Measurements from ENCODE around the gene RASSF1.
A peak's percentile ranks its signal among the peaks of the same experiment; 100 is the strongest.

GRCh38 chr3:50388016-50388719 is 47.5 kb upstream of the RASSF1 start:
- no peak for TF ChIP-seq EZH2phosphoT487 (IDR thresholded peaks at IDR 0.05; ENCODE audit: borderline replicate concordance)
- TF ChIP-seq CTCF (IDR thresholded peaks at IDR 0.05 in 2 of 3, conservative IDR thresholded peaks at IDR 0.05 in 1 of 3; ENCODE audit: borderline replicate concordance in 1 of 3, insufficient read depth in 1 of 3, low read depth in 2 of 3, low read length in 2 of 3): peak in 2 of 3 experiments; percentile 51; a peak in 4 of 6 replicates
- no peak for TF ChIP-seq YY1 (IDR thresholded peaks at IDR 0.05; ENCODE audit: extremely low read depth, insufficient replicate concordance, low read depth, low read length)
- no peak for TF ChIP-seq ATF3 (IDR thresholded peaks at IDR 0.05)
- no peak for TF ChIP-seq EZH2 (IDR thresholded peaks at IDR 0.05)
- no peak for TF ChIP-seq POLR2AphosphoS5 (IDR thresholded peaks at IDR 0.05; ENCODE audit: low read depth, low read length)
- no peak for TF ChIP-seq POLR2A (IDR thresholded peaks at IDR 0.05; ENCODE audit: borderline replicate concordance, extremely low read depth, insufficient read depth, insufficient read length)
- no peak for TF ChIP-seq RAD21 (IDR thresholded peaks at IDR 0.05; ENCODE audit: low read depth)
- TF ChIP-seq SRF (IDR thresholded peaks at IDR 0.05; ENCODE audit: low read depth): no peak
- TF ChIP-seq CBX3 (IDR thresholded peaks at IDR 0.05; ENCODE audit: low read depth): no peak
- no peak for TF ChIP-seq ZNF274 (IDR thresholded peaks at IDR 0.05; ENCODE audit: low read depth, low read length)
- no peak for TF ChIP-seq REST (IDR thresholded peaks at IDR 0.05; ENCODE audit: low read depth)
- no peak for TF ChIP-seq SIN3A (IDR thresholded peaks at IDR 0.05; ENCODE audit: low read depth)
- no peak for TF ChIP-seq MAX (IDR thresholded peaks at IDR 0.05)
